ENCODE results near the gene FAM131A. TPM values are rescaled to one million over a fixed set of nuclear protein-coding genes. Genes with fewer than 3 reads are reported as not detected.
A peak's percentile ranks its signal among the peaks of the same experiment; 100 is the strongest.

The FAM131A gene
- total and polyA plus RNA-seq, 2 donors (not counting 1 experiment from before 2014, with no cell fraction given), result 11.7 to 13.4 TPM

DNA sequence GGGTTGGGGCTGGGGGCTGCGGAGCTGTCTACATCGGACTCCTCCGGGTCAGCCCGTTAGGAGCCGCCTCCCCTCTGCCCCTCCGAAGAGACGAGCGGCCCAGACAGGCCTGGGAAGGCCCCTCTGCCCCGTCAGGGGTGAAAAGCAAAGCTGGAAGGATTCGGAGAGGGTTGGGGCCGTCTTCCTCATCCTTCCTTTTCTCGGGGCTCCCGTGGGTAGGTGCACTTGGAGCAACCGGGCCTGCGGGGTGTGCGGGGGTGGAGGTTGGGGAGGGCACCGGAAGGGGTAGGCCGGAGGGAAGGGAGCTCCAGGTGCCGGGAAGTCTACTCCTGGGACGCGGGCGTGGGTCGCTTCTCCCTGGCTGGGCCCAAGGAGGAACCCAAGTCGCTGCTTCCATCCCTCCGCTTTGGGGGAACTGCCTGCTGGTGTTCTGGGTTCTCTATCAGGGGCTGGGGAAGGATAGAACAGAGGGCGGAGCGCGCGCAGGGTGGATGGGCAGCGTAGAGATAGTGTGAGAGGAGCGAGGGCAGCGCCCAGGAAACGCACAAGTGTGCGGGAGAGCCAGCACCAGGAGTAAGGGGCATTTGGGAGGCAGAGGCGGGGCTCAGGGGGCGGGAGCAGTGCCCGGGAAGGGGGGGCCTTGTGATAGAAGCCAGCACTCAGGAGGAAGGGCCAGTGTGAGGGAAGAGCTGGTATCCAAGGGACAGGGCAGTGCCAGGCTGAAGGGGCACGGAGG lies 24.7 kb downstream of the FAM131A start:
- TF ChIP-seq CTCF (IDR thresholded peaks at IDR 0.05), result no peak
- TF ChIP-seq EZH2 (IDR thresholded peaks at IDR 0.05; ENCODE audit: borderline replicate concordance, insufficient read depth, low read depth, low read length, poor library complexity, severe bottlenecking), result no peak
- intact Hi-C loops (cut with micrococcal nuclease), result loop anchor here (1.0 to 5.0 kb wide), 3 partner anchors 113 to 1575 kb away; partner anchors contain the start of genes EEF1AKMT4, MAGEF1 and TRA2B
- WGBS (ENCODE audit: insufficient coverage), result 1% methylated on average over 35 of the region's 38 CpGs
- H3K27ac Mint-ChIP-seq, result peak overlapping the region; percentile 85
- Histone ChIP-seq H3K36me3 (replicated peaks in 1 of 2; ENCODE audit: control extremely low read depth in 1 of 2, control insufficient read depth in 1 of 2, extremely low read depth in 1 of 2, insufficient read depth in 2 of 2, low read length in 1 of 2) (peaks cover 0 to 6% of the 10 kb centered on the region in 2 experiments), H3K4me2 (replicated peaks; ENCODE audit: low read depth, low read length, poor library complexity, severe bottlenecking) (peak overlapping the region; percentile 97), H3K27ac (ENCODE audit: low read length in 2 of 2) (peak overlapping the region; percentile 79 to 86), H3K27me3 (replicated peaks in 1 of 4; ENCODE audit: control extremely low read depth in 1 of 4, control insufficient read depth in 3 of 4, insufficient read depth in 4 of 4, low read length in 3 of 4) (no peaks in the 10 kb centered on the region), H3K9ac (ENCODE audit: low read length) (peak overlapping the region; percentile 85), H3K4me1 (ENCODE audit: control insufficient read depth in 2 of 2, insufficient read depth in 2 of 2, low read length in 2 of 2) (peaks cover 9 to 17% of the 10 kb centered on the region in 2 donors), H3K79me2 (ENCODE audit: control insufficient read depth, insufficient read depth, low read length) (peaks cover 9% of the 10 kb centered on the region), H3K4me3 (ENCODE audit: control extremely low read depth in 1 of 5, extremely low read depth in 1 of 5, insufficient read depth in 1 of 5, low read depth in 2 of 5, low read length in 4 of 5) (peak overlapping the region; percentile 68 to 94 (median 76)), H2AFZ (ENCODE audit: insufficient read depth, low read depth, low read length, poor library complexity, severe bottlenecking) (peak overlapping the region; percentile 96), H4K20me1 (ENCODE audit: control insufficient read depth, insufficient read depth, low read length, poor library complexity, severe bottlenecking) (no peaks in the 10 kb centered on the region), H3K9me3 (ENCODE audit: control extremely low read depth in 1 of 3, control insufficient read depth in 2 of 3, insufficient read depth in 1 of 3, low read length in 2 of 3) (no peaks in the 10 kb centered on the region)
- DNase-seq (peak; percentile 65), ATAC-seq (ENCODE audit: low read depth) (peak; percentile 6)
- no peaks in the 10 kb centered on the region for H3K27me3 Mint-ChIP-seq
- ChIA-PET POLR2A (interaction anchor here (0.6 to 1.0 kb wide), 8 partner anchors 8 to 477 kb away, joined by 3 to 13 read pairs (median 6); partner anchors contain the start of genes EIF4G1 and PARL), CTCF (interaction anchor here (0.5 to 3.0 kb wide), 9 partner anchors 8 to 199 kb away, joined by 3 to 13 read pairs (median 3); partner anchors contain the start of gene EPHB3)
- H3K4me1 Mint-ChIP-seq, result peaks cover 20% of the 10 kb centered on the region
- no peaks in the 10 kb centered on the region for H3K9me3 Mint-ChIP-seq (ENCODE audit: insufficient read depth)
- peak overlapping the region; percentile 90 for H3K4me3 Mint-ChIP-seq
